Measurements from ENCODE around the gene CHADL. TPM values are rescaled to one million over a fixed set of nuclear protein-coding genes. Genes with fewer than 3 reads are reported as not detected.
"Not testable (repeated sequence)": the region's sequence is repeated elsewhere in the genome, so short reads cannot be mapped to it uniquely, and the experiment has no call there.

The CHADL gene
- polyA plus RNA-seq, 3 donors, result 1.8 to 3.4 (median 2.9) TPM

DNA sequence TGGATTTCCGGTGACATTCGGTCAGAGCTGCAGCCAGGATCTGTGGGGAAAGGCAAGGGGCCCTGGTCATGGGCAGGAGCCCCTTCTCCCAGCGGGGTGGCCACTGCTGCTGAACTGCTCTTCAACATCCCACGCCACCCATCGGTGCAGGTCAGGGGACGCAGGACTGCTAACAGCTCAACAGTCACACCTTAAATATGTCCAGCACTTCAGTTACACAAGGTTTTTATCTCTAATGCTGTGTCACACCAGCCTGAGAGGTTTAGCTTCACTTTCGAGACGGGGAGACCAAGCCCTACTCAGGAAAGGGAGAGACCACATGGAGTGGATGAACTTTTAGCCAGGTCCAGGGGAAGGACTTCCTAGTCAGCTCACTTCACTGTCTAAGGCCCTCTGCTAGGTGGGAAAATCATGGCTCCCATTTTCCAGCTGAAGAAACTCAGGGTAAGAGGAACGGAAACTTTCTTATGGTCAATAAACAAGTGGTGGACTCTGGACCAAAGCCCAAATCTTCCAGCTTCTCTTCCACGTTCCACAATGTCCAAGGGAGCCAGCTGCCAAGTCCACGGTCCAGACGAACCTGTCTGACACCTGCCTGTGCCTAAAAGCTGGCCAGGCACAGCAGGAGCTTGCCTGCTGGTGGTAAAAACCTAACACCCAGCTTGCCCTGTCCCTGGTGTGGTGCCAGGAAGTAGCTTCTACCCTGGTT lies 21.0 kb upstream of the CHADL start:
- WGBS, 3 donors, result 77 to 85% (median 81%) methylated on average over 12 of the region's 12 CpGs
- H3K27ac ChIP-seq (ENCODE audit: low read depth, low read length), result no peak overlapping the region

DNA sequence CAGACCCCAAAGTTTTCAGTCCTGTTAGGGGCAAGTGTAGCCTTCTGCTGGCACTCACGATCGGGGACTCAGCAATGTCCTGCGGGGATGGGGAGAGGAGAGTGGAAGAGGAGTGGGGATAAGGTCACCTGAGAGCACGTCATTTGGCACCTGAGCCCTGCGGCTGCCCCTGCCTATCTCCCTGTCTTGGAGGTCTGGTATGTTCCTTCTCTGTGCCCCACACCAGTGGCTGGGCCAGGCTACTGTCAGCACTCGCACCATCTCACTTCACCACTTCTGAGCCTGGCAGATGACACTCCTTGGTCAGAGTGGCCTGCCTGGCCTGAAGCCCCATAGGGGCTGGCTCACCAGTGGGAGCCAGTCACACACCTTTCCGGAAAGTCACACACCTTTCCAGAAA lies 20.1 kb upstream of the CHADL start:
- 97 to 98% (median 98%) methylated on average over 7 of the region's 7 CpGs for WGBS, 3 donors
- H3K27ac ChIP-seq (ENCODE audit: low read depth, low read length), result no peak overlapping the region

DNA sequence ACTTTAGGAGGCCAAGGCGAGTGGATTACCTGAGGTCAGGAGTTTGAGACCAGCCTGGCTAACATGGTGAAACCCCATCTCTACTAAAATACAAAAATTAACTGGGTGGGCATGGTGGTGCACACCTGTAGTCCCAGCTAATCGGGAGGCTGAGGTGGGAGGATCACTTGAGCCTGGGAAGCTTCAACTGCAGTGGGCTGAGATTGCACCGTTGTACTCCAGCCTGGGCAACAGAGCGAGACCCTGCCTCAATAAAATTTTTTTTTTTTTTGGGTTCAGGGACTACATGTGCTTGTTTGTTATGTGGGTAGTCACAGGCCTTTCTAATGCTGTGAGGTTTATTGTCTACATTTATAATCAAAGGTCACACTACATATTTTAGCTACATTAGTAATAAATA lies 19.0 kb upstream of the CHADL start:
- WGBS, 3 donors, result 97 to 99% (median 98%) methylated on average over 4 of the region's 4 CpGs
- not testable (repeated sequence) for H3K27ac ChIP-seq (ENCODE audit: low read depth, low read length)

DNA sequence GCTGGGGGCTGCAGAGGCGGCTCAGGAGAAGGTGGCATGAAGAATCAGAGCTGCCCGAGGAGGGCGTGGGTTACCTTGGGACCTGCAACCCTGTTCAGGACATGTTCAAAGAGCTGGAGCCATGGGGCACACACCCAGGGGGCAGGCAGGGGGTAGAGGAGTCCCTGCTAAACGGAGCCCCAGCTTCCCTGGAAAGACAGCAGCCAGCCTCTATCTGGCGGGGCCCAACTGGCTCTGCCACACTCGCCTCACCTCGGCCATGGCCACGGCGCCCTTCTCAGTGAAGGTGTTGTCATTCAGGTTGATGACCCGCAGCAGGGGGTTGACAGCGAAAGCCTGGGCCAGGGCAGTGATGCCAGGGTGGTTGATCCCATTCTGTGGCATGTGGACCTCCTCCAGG lies 17.0 kb upstream of the CHADL start:
- 92 to 96% (median 96%) methylated on average over 11 of the region's 11 CpGs for WGBS, 3 donors
- H3K27ac ChIP-seq (ENCODE audit: low read depth, low read length), result no peak overlapping the region

DNA sequence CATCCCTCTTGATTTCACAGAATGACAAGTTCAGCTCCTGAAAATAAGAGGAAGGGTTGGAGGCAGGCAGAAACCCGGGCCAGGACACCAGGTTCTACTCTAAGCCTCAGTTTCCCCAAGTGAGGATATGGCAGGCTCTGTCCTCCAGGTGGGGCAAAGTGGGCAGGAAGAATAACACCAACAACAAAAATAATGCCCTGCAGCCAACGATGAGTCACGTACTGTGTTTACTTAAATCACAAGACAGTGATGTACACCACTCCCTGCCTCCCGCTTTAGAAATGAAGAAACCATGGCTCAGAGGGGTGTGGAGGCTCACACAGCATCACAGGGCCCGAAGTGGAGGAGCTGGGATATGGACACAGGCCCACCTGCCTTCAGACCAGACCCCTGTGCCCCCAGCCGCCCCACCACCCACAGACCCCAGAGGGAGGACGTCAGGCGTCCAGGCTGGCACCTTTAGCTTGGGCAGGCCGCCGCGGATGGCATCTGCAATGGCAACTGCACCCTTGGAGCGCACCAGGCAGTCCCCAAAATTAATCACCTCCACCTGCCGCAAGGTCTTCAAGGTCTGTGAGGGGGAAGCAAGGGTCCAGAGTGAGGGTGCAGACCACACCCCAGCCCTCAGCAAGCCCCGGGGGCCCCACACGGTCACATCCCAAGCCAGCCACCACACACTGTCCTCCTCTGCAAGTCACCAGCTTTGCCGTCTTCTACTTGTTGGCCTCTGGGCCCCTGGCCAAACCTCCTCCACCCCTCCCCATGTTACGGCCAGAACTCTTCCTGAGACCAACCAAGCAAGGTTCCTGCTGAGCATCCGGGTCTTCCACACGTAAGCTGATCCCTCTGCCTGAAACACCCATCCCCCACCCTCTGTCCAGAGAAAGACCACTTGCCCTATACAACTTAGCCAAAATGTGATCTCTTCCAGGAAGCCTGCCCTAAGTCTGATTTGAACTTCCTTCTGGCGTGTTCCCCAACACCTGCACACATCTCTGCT lies 15.8 kb upstream of the CHADL start:
- 79 to 86% (median 85%) methylated on average over 20 of the region's 20 CpGs for WGBS, 3 donors
- H3K27ac ChIP-seq (ENCODE audit: low read depth, low read length), result no peak overlapping the region

DNA sequence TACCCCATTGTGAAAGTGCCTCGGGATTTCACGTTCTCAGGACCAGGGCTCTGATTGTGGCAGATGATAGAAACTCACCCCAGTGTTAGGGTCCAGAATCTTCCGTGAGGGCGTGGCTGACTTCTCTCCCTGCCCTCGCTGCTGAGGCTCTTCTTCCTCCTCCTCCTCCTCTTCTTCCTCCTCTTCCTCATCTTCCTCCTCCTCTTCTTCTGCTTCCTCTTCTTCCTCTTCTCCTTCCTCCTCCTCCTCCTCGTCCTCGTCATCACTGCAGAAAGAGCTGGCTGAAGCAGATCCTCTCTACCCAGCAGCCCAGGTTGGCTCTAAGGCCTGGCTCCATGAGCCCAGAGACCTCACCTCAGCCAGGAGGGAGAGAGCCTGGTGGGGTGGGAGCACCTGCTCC lies 13.5 kb upstream of the CHADL start:
- H3K27ac ChIP-seq (ENCODE audit: low read depth, low read length), result no peak overlapping the region
- 75 to 97% (median 77%) methylated on average over 7 of the region's 7 CpGs for WGBS, 3 donors

DNA sequence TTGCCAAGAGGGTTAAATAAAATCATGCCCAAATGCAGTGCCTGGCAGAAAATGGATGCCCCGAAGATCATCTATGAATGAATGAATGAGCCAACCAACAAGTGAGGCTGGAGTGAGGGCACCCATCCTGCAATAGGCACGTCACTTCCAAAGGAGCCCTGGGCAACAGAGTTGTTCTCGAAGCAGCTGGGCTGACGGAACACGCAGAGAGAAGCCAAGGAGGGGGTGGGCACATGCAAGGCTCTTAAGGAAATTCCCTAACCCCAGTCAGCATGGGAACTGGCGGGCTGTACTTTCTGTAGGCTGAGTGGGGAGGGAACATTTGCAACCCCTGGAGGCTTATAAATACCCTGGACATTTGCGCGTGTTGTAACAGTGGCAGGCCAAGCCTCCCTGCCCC lies 11.6 kb upstream of the CHADL start:
- WGBS, 3 donors, result 82 to 91% (median 87%) methylated on average over 8 of the region's 8 CpGs
- H3K27ac ChIP-seq (ENCODE audit: low read depth, low read length), result no peak overlapping the region

DNA sequence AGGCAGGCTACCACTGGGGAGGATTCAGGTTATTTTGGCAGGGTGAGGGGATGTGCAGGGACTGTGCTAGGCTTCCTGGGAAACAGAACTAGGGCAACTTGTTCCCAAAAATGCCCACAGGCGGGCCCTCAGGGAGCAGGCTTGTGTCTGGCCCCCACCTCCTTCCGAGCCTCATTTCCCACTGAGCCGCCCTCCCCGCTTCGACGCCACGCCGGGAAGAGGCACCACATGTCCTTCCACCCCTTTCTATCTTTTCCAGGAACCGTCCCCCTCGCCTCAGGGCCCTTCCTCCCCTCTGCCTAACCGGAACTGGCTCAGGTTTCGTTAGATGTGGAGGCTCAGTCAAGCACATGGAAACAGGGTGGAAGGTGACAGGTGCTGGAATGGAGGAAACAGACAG lies 9.4 kb upstream of the CHADL start:
- WGBS, 3 donors, result 94 to 96% (median 96%) methylated on average over 12 of the region's 12 CpGs
- H3K27ac ChIP-seq (ENCODE audit: low read depth, low read length), result no peak overlapping the region

DNA sequence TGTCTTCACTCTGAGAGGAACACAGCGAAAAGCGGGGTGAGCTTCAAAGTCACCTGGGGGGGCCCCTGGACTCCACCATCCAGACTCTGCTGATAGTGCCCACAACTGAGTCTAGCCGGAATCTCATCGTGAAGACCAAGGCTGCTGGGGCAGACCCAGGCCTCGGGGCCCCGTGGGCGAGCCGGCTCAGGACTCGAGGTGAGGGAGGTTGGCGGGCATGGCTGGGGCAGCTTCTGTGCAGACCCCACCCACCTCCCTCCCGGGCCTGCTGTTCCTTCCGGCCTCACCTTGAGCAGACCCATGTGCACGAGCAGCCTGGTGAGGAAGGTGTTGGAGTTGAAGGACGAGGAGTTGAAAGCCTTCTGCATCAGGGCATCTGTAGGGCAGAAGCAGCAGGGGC lies 8.7 kb upstream of the CHADL start:
- 84 to 95% (median 90%) methylated on average over 14 of the region's 14 CpGs for WGBS, 3 donors

DNA sequence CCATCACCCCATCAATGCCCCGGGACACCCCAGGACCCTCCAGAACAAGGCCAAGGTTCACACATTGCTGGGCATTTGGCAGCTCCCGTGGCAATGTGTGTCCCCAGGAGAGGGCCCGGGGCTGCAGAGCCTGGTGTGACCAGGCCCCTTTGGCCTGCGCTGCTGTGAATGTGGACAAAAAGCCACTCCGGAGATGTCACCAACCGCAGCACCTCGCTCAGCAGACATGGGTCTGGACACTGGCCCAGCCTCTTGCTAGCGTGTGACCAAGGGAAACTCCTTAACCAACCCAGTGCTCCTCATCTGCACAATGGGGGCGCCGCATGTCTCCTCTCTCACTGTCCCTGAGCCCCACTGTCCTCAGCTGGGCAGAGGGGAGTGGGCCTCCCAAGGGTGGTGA lies 8.0 kb upstream of the CHADL start:
- 81 to 95% (median 92%) methylated on average over 10 of the region's 10 CpGs for WGBS, 3 donors
- H3K27ac ChIP-seq (ENCODE audit: low read depth, low read length), result no peak overlapping the region

More for the DNA sequence above, 8.7 kb upstream of the CHADL start:
- H3K27ac ChIP-seq (ENCODE audit: low read depth, low read length), result no peak overlapping the region

DNA sequence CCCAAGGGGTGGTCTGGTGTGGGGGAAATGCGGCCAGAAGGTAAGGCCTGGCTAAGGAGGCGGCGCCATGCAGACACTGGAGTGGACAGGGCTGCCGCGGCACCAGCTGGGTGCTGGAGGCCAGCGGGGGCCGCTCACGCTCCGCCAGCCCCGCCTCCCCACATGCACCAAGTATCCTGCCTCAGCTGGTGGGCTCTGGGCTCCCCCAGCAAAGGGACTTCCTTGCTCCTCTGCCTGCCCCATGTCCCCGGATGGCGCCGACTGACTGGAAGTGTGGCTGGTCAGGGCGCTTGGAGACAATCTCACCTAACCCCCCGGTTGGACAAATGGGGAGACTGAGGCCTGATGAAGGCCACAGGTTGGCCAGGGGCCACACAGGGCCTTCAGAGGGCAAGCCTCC lies 7.6 kb upstream of the CHADL start:
- H3K27ac ChIP-seq (ENCODE audit: low read depth, low read length), result no peak overlapping the region
- 88 to 97% (median 93%) methylated on average over 14 to 15 of the region's 15 CpGs for WGBS, 3 donors

DNA sequence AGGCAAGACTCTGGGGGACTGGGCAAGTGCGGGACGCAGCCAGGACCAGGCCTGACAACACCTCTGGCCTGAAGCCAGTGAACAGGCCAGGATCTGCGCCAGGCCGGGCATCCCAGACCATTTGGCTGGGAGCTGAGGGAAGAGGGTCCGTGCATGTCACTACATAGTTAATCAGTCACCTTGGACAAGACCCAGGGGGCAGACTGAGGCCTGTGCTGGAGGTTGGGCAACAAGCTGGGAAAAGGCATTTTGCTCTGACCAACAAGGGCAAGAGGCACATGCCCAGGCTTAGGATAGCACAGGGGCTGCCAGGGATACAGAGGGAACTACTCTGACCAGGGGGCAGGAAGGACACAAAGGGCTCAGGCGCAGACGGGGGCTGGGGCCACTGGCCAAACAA lies 7.0 kb upstream of the CHADL start:
- WGBS, 3 donors, result 84 to 85% (median 85%) methylated on average over 7 of the region's 7 CpGs

DNA sequence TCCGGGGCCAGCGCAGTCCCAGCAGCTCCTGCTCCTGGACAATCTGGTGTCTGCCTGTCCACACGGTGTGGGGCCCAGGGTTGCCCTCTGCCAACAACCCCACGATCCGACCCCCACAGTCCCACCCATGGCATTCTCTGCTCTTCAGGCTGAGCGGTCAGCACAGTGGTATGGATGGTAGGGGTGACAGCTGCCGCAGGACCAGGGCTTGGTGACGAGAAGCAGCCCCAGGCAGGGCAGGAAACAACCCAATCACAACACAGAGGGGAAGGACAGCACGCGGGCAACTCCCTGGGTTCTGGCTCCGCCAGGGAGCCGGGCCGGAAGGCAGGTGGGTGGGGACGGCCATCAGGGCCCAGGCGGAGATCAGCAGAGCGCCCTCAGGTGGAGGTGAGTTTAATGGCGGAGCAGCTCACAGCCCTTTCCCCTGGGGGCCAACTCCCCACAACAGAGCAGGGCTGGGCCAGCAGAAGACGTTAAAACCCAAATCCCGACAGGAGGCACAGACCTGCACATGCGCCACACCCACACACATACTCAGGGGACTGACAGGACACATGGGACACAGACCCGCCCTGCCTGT lies 5.3 kb upstream of the CHADL start:
- H3K27ac ChIP-seq (ENCODE audit: low read depth, low read length), result no peak overlapping the region
- WGBS, 3 donors, result 85 to 89% (median 86%) methylated on average over 20 to 21 of the region's 21 CpGs

More for the DNA sequence above, 7.0 kb upstream of the CHADL start:
- H3K27ac ChIP-seq (ENCODE audit: low read depth, low read length), result no peak overlapping the region

DNA sequence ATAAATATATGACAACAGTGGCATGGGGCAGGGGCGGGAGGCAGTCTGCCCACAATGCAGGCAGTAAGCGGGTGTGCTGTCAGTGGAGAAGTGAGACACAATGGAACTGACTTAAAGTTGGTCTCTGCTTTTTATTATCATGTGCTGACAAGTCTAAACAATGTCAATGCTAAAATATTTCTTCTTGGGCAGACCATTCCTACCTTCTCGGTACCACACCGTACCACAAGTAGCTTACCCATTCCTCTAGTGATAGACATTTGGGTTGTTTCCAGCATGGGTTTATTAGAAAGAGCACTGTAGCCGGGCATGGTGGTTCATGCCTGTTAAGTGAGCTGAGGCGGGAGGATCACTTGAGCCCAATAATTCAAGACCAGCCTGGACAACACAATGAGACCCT lies 2.6 kb upstream of the CHADL start:
- 92 to 93% (median 93%) methylated on average over 6 of the region's 6 CpGs for WGBS, 3 donors
- no peak overlapping the region for H3K27ac ChIP-seq (ENCODE audit: low read depth, low read length)

DNA sequence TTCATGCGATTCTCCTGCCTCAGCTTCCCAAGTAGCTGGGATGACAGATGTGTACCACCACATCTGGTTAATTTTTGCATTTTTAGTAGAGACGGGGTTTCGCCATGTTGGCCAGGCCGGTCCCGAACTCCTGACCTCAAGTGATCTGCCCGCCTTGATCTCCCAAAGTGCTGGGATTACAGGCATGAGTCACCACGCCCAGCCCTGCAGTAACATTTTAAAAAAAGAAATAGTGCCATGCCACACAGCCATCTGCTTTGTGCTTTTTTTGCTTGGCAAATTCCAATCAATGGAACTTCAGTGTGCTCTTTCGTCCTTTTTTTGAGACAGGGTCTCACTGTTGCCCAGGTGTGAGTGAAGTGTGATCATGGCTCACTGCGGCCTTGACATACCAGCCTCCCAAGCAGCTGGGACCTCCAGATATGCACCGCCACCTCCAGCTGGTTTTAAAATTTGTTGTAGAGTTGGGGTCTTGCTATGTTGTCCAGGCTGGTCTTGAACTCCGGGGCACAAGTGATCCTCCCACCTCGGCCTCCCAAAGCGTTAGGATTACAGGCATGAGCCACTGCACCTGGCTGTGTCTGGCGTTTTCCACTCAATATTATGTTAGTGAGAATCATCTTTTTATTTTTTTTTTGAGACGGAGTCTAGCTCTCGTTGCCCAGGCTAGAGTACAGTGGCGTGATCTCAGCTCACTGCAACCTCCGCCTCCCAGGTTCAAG lies 1.8 kb upstream of the CHADL start:
- no peak overlapping the region for H3K27ac ChIP-seq (ENCODE audit: low read depth, low read length)
- WGBS, 3 donors, result 91 to 95% (median 94%) methylated on average over 18 of the region's 18 CpGs

DNA sequence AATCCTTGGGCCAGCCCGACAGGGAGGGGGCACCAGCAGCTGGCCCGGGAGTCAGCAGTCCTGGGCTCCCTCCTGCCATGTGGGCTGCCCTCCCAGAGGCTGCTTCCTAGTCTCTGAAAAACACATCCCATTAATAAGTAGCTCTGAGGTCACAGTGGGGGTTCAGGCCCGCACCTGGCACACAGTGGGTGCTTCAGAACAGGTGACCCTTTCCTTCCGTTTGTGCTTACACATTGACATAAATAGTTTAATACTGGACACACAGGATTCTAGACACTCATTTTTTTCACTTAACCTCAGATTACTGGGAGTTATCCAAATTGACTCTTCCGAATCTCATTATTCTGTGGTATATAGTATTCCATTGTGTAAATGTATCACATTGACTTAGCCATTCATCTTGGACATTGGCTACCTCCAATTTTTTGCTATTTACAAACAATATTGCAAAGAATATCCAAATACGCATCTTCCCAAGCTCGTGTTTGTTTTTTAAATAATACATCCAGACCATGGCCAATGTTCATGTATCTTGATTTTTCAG lies 474 bp upstream of the CHADL start:
- H3K27ac ChIP-seq (ENCODE audit: low read depth, low read length), result no peak overlapping the region
- 82 to 92% (median 91%) methylated on average over 7 of the region's 7 CpGs for WGBS, 3 donors

DNA sequence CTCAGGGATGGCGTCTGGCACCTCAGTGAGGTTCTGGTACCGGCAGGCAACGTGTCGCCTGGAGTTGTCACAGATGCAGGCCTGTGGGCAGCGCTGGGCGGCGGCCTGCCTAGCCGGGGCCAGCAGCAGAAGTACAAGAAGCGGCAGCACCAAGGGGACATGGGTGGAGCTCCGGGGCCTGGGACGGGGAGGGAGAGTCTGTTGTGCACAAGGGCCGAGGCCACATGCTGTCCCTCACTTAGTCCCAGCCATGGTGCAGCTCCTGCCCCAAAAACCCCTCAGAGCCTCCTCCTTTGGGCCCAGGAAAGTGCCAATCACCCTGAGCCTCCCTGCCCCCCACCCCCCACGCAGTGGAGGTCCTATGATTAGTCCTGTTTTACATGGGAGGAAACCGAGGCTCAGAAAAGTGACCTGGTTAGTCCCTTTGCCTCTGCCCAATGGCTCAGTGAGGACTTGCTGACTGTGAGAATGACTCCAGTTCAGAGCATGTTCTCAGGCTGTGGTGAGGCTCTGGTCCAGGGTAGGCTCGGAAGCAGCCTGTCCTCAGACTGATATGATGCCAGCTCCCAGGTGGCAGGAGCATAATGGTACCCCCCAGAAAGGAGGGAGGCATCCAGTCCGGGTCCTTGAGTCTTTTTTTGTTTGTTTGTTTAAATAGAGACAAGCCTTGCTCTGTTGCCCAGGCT lies 1.1 kb downstream of the CHADL start:
- WGBS, 3 donors, result 76 to 82% (median 80%) methylated on average over 16 of the region's 16 CpGs
- no peak overlapping the region for H3K27ac ChIP-seq (ENCODE audit: low read depth, low read length)
